ENCODE measurements around the gene CAPN12.
"Not testable (repeated sequence)": the region's sequence is repeated elsewhere in the genome, so short reads cannot be mapped to it uniquely, and the experiment has no call there.

DNA sequence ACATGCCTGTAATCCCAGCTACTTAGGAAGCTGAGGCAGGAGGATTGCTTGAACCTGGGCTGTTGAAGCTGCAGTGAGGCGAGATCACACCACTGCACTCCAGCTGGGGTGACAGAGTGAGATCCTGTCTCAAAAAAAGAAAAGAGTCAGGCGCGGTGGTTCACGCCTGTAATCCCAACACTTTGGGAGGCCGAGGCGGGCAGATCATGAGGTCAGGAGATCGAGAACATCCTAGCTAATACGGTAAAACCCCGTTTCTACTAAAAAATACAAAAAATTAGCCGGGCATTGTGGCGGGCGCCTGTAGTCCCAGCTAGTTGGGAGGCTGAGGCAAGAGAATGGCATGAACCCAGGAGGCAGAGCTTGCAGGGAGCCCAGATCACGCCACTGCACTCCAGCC is 37.9 kb upstream of the CAPN12 start:
- TF ChIP-seq, protein P1, sequence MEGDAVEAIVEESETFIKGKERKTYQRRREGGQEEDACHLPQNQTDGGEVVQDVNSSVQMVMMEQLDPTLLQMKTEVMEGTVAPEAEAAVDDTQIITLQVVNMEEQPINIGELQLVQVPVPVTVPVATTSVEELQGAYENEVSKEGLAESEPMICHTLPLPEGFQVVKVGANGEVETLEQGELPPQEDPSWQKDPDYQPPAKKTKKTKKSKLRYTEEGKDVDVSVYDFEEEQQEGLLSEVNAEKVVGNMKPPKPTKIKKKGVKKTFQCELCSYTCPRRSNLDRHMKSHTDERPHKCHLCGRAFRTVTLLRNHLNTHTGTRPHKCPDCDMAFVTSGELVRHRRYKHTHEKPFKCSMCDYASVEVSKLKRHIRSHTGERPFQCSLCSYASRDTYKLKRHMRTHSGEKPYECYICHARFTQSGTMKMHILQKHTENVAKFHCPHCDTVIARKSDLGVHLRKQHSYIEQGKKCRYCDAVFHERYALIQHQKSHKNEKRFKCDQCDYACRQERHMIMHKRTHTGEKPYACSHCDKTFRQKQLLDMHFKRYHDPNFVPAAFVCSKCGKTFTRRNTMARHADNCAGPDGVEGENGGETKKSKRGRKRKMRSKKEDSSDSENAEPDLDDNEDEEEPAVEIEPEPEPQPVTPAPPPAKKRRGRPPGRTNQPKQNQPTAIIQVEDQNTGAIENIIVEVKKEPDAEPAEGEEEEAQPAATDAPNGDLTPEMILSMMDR (IDR thresholded peaks at IDR 0.05), result not testable (repeated sequence)
- TF ChIP-seq POLR2A (IDR thresholded peaks at IDR 0.05), result not testable (repeated sequence)
